Stimulated activated CD4-positive, alpha-beta T cell treated with anti-CD3 and anti-CD28 coated beads, Interleukin-1b, Interleukin-23, amount 100 ng/mL, for 1 hour (primary cell): ENCODE data around the gene OPALIN.

Experiments used
- DNase-seq, 2 donors: peaks; one replicate each; pipeline ENCODE4 v3.0.0-alpha.2; 2020; ENCODE audit warnings: low read depth in 2 of 2

Gene OPALIN

DNA sequence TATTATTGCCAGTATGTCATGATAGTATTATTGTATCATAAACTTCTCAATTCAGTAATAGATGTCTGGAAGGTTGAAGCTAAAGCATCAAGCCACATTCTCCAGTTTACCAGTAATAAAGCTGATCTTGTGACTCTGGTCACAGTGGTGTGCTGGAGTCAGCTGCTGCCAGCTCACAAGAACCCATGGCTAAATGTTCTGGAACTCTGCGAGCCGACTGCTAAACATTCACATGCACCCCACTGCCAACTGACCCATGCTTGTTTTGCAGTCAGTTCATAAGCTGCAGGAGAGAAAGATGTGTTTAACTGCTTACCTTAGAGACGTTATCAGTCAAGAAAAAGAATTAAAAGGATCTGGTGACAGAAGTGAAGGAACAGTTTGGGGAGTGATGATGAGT lies 60.4 kb downstream of the OPALIN start:
- DNase-seq = no peak

GRCh38 chr10:96297486-96297885 lies 61.3 kb downstream of the OPALIN start:
- DNase-seq = no peak

DNA sequence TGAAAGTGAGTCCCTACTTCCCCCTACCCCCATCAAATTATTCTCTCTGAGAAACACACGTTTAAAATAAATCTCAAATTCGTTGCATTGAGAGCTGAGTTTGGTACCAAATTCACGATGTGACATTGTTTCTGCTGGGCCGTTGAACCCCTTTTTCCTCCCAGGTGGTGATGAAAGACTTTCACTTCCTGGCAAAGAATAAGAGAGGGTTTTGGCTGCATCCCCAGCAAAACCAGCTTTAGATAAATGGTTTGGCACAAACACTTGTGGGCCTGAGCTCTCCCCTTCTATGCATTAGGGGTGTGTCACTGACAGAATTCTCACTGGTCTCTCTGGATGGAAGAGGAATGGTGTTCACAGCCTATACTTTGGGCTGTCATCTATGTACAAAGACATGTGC lies 63.3 kb downstream of the OPALIN start:
- DNase-seq = no peak
